PC-9 (cell line): ENCODE measurements around the gene SNRNP25. TPM values are rescaled to one million over a fixed set of nuclear protein-coding genes. Genes with fewer than 3 reads are reported as not detected.

ENCODE experiments used
- BruUV-seq: library from RNA; stranded (reverse); fragments of 400-500 nt; replicated peaks from 2 replicates; lab custom pipeline; 2021; lab: Mats Ljungman, UMichigan
- CTCF ChIA-PET: fragments of 300-600 bp; sonication (Branson Sonifier 250); formaldehyde crosslinking; loops from one replicate; lab custom pipeline; 2022; ENCODE audit warnings: antibody characterized with exemption; lab: Charles Lee
- POLR2A ChIA-PET: fragments of 300-600 bp; sonication (Branson Sonifier 250); formaldehyde crosslinking; loops from one replicate; lab custom pipeline; 2022; ENCODE audit warnings: antibody characterized with exemption; ENCODE audit not compliant: unreplicated experiment; lab: Charles Lee
- DNase-seq, 2 experiments: peaks; one replicate each; pipeline versions ENCODE4 v3.0.0 to v3.0.0-alpha.2; 2015 to 2022; ENCODE audit warnings: mixed read lengths in 1 of 2
- H2AFZ ChIP-seq: fragments of 200-600 bp; sonication (generic); 2 replicates; pipeline ENCODE4 v1.8.1; 2017; ENCODE audit warnings: antibody characterized with exemption
- H3F3A ChIP-seq: fragments of 200-600 bp; sonication (generic); 2 replicates; pipeline ENCODE4 v1.8.1; 2017; ENCODE audit warnings: antibody characterized with exemption, mild to moderate bottlenecking, low read depth; ENCODE audit not compliant: insufficient read depth
- H3K27ac ChIP-seq: fragments of 200-600 bp; sonication (generic); 2 replicates; pipeline ENCODE4 v1.6.1; 2016; ENCODE audit warnings: mixed run types
- H3K27me3 ChIP-seq: fragments of 200-600 bp; sonication (generic); 2 replicates; pipeline ENCODE4 v1.6.1; 2016; ENCODE audit warnings: low read depth, mixed run types; ENCODE audit not compliant: insufficient read depth
- H3K36me3 ChIP-seq: fragments of 200-600 bp; sonication (generic); 2 replicates; pipeline ENCODE4 v1.6.1; 2016; ENCODE audit warnings: low read depth, mixed run types
- H3K4me1 ChIP-seq: fragments of 200-600 bp; sonication (generic); replicated peaks from 2 replicates; pipeline ENCODE4 v1.6.1; 2016; ENCODE audit warnings: mixed run types; ENCODE audit not compliant: insufficient read depth
- H3K4me2 ChIP-seq: fragments of 200-600 bp; sonication (generic); 2 replicates; pipeline ENCODE4 v1.6.1; 2017; ENCODE audit warnings: mixed run types
- H3K4me3 ChIP-seq: fragments of 200-600 bp; sonication (generic); 2 replicates; pipeline ENCODE4 v1.6.1; 2016; ENCODE audit warnings: mixed run types
- H3K79me2 ChIP-seq: fragments of 200-600 bp; sonication (generic); 2 replicates; pipeline ENCODE4 v1.6.1; 2017; ENCODE audit warnings: low read depth, mixed run types
- H3K9me2 ChIP-seq: fragments of 200-600 bp; sonication (generic); 2 replicates; pipeline ENCODE4 v1.8.1; 2017; ENCODE audit warnings: mild to moderate bottlenecking; ENCODE audit not compliant: insufficient read depth
- H3K9me3 ChIP-seq: fragments of 200-600 bp; sonication (generic); 2 replicates; pipeline ENCODE4 v1.8.1; 2016; ENCODE audit warnings: low read depth; ENCODE audit not compliant: insufficient read depth
- H4K20me1 ChIP-seq: fragments of 200-600 bp; sonication (generic); 2 replicates; pipeline ENCODE4 v1.8.1; 2017; ENCODE audit not compliant: insufficient read depth
- EZH2 ChIP-seq: fragments of 200-600 bp; sonication (generic); IDR thresholded peaks from 2 replicates; pipeline ENCODE4 v1.8.0; 2017; ENCODE audit warnings: antibody characterized with exemption, low read depth
- intact Hi-C: fragments of 100-400 bp; cut with micrococcal nuclease; formaldehyde crosslinking; loops from one replicate; pipeline ENCODE4 v1.10.0; 2022; ENCODE audit not compliant: unreplicated experiment
- total RNA-seq: library from RNA; stranded (reverse); gene quantifications from 2 replicates; pipeline ENCODE4 v1.2.3, GENCODE V29; 2021
- TF ChIP-seq, protein P1 (sequence below): fragments of 200-600 bp; sonication (generic); conservative IDR thresholded peaks from 2 replicates; pipeline ENCODE4 v1.6.1; 2017; ENCODE audit warnings: mixed run types, antibody characterized with exemption, mild to moderate bottlenecking, moderate library complexity

SNRNP25 gene
- total RNA-seq, 1 experiment from 2014 or later: 61.4 TPM

DNA sequence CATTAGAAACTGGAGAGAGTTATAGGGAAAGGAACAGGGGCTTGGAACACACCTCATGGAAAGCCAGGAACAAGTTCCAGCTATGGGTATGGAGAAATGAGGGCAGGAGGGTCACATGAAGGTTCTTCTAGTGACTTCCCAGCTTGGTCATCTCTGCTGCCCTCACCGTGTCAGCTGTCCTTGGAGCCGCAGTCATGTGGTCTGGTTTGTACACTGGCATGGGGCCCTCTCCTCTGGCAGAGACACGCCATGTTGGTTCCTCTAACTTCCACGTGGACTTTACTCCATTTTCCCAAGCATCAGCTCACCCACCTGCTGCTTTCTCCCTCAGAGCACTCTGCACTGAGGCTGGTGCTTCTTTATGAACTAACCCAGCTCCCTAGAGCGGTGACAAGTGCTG, 50.7 kb downstream of the SNRNP25 start:
- intact Hi-C loops: no loop called here

DNA sequence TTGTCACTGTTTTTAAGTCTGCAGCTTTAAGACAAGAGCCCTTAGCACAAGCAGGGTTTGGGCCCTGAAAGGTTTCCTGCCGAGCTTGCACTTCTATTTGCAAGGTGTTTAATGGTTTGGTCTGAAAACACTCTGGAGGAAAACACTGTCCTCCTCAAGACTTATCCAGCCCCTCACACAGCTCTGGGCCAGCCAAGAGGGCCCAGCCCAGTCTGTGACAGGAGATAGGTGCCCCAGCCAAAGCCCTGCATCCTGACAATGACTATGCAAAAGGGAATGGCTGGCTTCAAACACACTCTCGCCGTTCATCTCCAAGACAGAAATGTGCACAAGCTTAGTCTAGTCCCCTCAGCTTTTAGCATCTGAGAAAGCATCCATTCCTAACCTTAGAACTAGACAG, 51.3 kb downstream of the SNRNP25 start:
- POLR2A ChIA-PET: interaction anchor here (0.6 kb wide), 1 partner anchor 15 kb away, joined by 3 read pairs; no protein-coding TSS in a partner anchor
- no peaks in the 10 kb centered on the region for H3K36me3 ChIP-seq
- CTCF ChIA-PET: no interaction called here
- peaks cover 6% of the 10 kb centered on the region; the same call in 1 of the 2 replicates for H4K20me1 ChIP-seq
- no peaks in the 10 kb centered on the region for H3K9me2 ChIP-seq
- no peak overlapping the region for H3K27ac ChIP-seq
- no peaks in the 10 kb centered on the region for H3K79me2 ChIP-seq
- peaks cover 10% of the 10 kb centered on the region for H3K4me1 ChIP-seq
- peaks cover 14% of the 10 kb centered on the region for H3F3A ChIP-seq
- no peaks in the 10 kb centered on the region for H3K9me3 ChIP-seq
- H3K4me3 ChIP-seq: no peak overlapping the region
- no peak overlapping the region for H3K4me2 ChIP-seq
- DNase-seq: no peak
- H3K27me3 ChIP-seq: no peaks in the 10 kb centered on the region
- intact Hi-C loops: no loop called here
- no peak overlapping the region for H2AFZ ChIP-seq
- no peak for TF ChIP-seq EZH2
- TF ChIP-seq, protein P1, sequence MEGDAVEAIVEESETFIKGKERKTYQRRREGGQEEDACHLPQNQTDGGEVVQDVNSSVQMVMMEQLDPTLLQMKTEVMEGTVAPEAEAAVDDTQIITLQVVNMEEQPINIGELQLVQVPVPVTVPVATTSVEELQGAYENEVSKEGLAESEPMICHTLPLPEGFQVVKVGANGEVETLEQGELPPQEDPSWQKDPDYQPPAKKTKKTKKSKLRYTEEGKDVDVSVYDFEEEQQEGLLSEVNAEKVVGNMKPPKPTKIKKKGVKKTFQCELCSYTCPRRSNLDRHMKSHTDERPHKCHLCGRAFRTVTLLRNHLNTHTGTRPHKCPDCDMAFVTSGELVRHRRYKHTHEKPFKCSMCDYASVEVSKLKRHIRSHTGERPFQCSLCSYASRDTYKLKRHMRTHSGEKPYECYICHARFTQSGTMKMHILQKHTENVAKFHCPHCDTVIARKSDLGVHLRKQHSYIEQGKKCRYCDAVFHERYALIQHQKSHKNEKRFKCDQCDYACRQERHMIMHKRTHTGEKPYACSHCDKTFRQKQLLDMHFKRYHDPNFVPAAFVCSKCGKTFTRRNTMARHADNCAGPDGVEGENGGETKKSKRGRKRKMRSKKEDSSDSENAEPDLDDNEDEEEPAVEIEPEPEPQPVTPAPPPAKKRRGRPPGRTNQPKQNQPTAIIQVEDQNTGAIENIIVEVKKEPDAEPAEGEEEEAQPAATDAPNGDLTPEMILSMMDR: no peak
- no TSS peak for BruUV-seq

More for the DNA sequence above, 50.7 kb downstream of the SNRNP25 start:
- Histone ChIP-seq H3K27ac (no peak overlapping the region), H3F3A (peaks cover 8% of the 10 kb centered on the region), H3K4me1 (peaks cover 8% of the 10 kb centered on the region), H2AFZ (no peak overlapping the region), H3K36me3 (no peaks in the 10 kb centered on the region), H3K79me2 (no peaks in the 10 kb centered on the region), H3K4me3 (no peak overlapping the region), H3K9me3 (no peaks in the 10 kb centered on the region), H4K20me1 (peaks cover 6% of the 10 kb centered on the region; the same call in 1 of the 2 replicates), H3K4me2 (no peak overlapping the region), H3K27me3 (no peaks in the 10 kb centered on the region), H3K9me2 (no peaks in the 10 kb centered on the region)
- TF ChIP-seq, protein P1: no peak
- TF ChIP-seq EZH2: no peak
- CTCF ChIA-PET: no interaction called here
- BruUV-seq: no TSS peak
- POLR2A ChIA-PET: no interaction called here
- DNase-seq: no peak

DNA sequence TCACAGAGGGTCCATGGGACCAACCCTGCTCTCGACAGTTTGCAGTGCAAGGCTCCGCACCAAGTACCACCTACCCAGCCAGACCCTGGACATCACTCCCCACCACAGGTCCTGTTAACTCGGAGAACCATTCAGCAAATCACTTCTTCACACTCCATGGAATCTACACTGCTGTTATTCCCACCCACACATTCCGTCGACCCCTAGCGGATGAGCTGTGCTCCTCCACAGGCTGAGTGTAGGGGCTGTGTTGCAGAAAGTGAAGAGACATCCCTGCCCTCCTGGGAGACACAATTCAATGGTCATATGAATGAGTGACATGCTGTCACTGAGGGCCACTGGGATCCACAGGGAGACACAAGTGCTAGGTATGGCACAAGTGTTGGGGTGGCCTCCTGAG, 51.9 kb downstream of the SNRNP25 start:
- no peak for DNase-seq
- Histone ChIP-seq H3F3A (peaks cover 15% of the 10 kb centered on the region), H3K9me2 (no peaks in the 10 kb centered on the region), H3K79me2 (no peaks in the 10 kb centered on the region), H3K4me1 (peaks cover 10% of the 10 kb centered on the region), H4K20me1 (peaks cover 6% of the 10 kb centered on the region; the same call in 1 of the 2 replicates), H3K27me3 (no peaks in the 10 kb centered on the region), H3K4me2 (no peak overlapping the region), H3K36me3 (no peaks in the 10 kb centered on the region), H2AFZ (no peak overlapping the region), H3K9me3 (no peaks in the 10 kb centered on the region), H3K27ac (no peak overlapping the region), H3K4me3 (no peak overlapping the region)
- intact Hi-C loops: no loop called here
- BruUV-seq: no TSS peak
- ChIA-PET POLR2A (interaction anchor here (0.6 kb wide), 1 partner anchor 14 kb away, joined by 3 read pairs; no protein-coding TSS in a partner anchor), CTCF (no interaction called here)
- TF ChIP-seq, protein P1: no peak
- no peak for TF ChIP-seq EZH2
